Heart left ventricle (tissue), 16 donors: ENCODE data around the gene ARIH1. TPM values are rescaled to one million over a fixed set of nuclear protein-coding genes. Genes with fewer than 3 reads are reported as not detected.
A peak's percentile ranks its signal among the peaks of the same experiment; 100 is the strongest.
"Not testable (repeated sequence)": the region's sequence is repeated elsewhere in the genome, so short reads cannot be mapped to it uniquely, and the experiment has no call there.

Experiments used
- ATAC-seq, 4 donors: fragments of 200-7000 bp; cut with Tn5 transposase; one replicate each; pipeline ENCODE4 v1.9.1; 2020 to 2022; ENCODE audit warnings: moderate library complexity in 4 of 4, mild to moderate bottlenecking in 3 of 4, moderate number of reproducible peaks in 1 of 4
- DNase-seq, 5 donors: peaks; one replicate each; pipeline ENCODE4 v3.0.0-alpha.2; 2020
- H3K27ac ChIP-seq, 12 donors: fragments of 200-600 bp; sonication (generic) in 4 of 12; one replicate each; pipeline versions ENCODE4 v1.5.0 to v1.8.0; 2016 to 2022; ENCODE audit warnings: mild to moderate bottlenecking in 2 of 12
- H3K27me3 ChIP-seq, 9 donors: fragments of 200-600 bp; sonication (generic) in 2 of 9; one replicate each; pipeline versions ENCODE4 v1.5.1 to v1.8.0; 2016 to 2022; ENCODE audit warnings: mild to moderate bottlenecking in 3 of 9
- H3K36me3 ChIP-seq, 9 donors: fragments of 200-600 bp; sonication (generic) in 2 of 9; one replicate each; pipeline versions ENCODE4 v1.5.0 to v1.8.0; 2018 to 2022; ENCODE audit warnings: mild to moderate bottlenecking in 2 of 9
- H3K4me1 ChIP-seq, 12 donors: fragments of 200-600 bp; sonication (generic) in 4 of 12; one replicate each; pipeline versions ENCODE4 v1.5.0 to v1.8.0; 2016 to 2022; ENCODE audit warnings: mild to moderate bottlenecking in 3 of 12
- H3K4me3 ChIP-seq, 12 donors: fragments of 200-600 bp; sonication (generic) in 4 of 12; one replicate each; pipeline versions ENCODE4 v1.5.0 to v1.8.0; 2017 to 2022; ENCODE audit warnings: mild to moderate bottlenecking in 9 of 12, moderate library complexity in 4 of 12
- H3K9me3 ChIP-seq, 12 donors: fragments of 200-600 bp; sonication (generic) in 4 of 12; one replicate each; pipeline versions ENCODE4 v1.5.0 to v1.8.0; 2016 to 2022; ENCODE audit warnings: mild to moderate bottlenecking in 1 of 12
- CTCF ChIP-seq, 12 donors: fragments of 200-600 bp; sonication (generic) in 4 of 12; IDR thresholded peaks; one replicate each; pipeline versions ENCODE4 v1.5.0 to v1.8.0; 2018 to 2022; ENCODE audit warnings: antibody characterized with exemption in 12 of 12, mild to moderate bottlenecking in 5 of 12
- POLR2A ChIP-seq, 2 donors: fragments of 450-650 bp; IDR thresholded peaks; one replicate each; pipeline ENCODE4 v1.6.1; 2017; ENCODE audit warnings: antibody characterized with exemption in 2 of 2, mild to moderate bottlenecking in 2 of 2, moderate library complexity in 2 of 2
- WGBS, 4 donors: extraction: QIAGEN DNeasy Blood & Tissue Kit in 2 of 4; methylation state at CpG; one replicate each; pipeline versions ENCODE4 v1.1.5 to v1.1.7; 2013 to 2018; 5-methylcytosine and 5-hydroxymethylcytosine counted together
- intact Hi-C, 10 donors: fragments of 100-400 bp; cut with DNase I; formaldehyde crosslinking; loops; one replicate each; pipeline versions ENCODE4 v1.11.1 to v1.14.2; 2022
- polyA plus RNA-seq, 2 donors: library from polyadenylated mRNA; stranded (reverse); fragments of 200-250 nt; gene quantifications; one replicate each; pipeline ENCODE4 v1.2.3, GENCODE V29; 2013
- total RNA-seq, 9 donors: library from RNA; depleted of rRNA in 2 of 9; stranded (reverse); fragments of >200 nt in 2 of 9; fragmentation: NEBNext Ultra II Directional in 3 of 9; extraction: Animal tissue kit (Norgen Biotek cat#: 25700) in 3 of 9; gene quantifications; one replicate each; pipeline versions ENCODE4 v1.1.0 to v1.2.4, GENCODE V29; 2016 to 2023
- donor health status: ischemic (EF 13 %, LVEDD 7.1; RV severe dilation, severe dysfunction).
- donor health status: healthy with polysubstance abuse.
- donor health status: DM: no; HTN: yes; CAD: no.
- donor health status: DM: no; HTN: no; CAD: no.
- donor health status: ischemic (EF 25% LVEDD 6.9; RV normal size, moderate dysfunction).
- donor health status: ischemic (EF 25% LVEDD 5.7; RV mildly dilated, moderate dysfunction).
- donor health status: healthy.
- donor health status: DM: yes; HTN: yes; CAD: no.
- donor health status: ischemic (EF 35%, LVEDD 5.7; RV mildly dilated, moderate dysfunction).
- donor health status: nonischemic (EF 11% LVEDD 7.7; RV severe dilation, severe dysfunction).
- donor health status: DM: yes; HTN: yes; CAD: no.
- donor health status: PGD.
- donor health status: ischemic (EF 29% LVEDD 5.4; RV normal size, mild dysfunction).
- donor health status: nonischemic (EF 23%, LVEDD 6.1; RV moderate dilation, normal function).

Gene ARIH1
- total and polyA plus RNA-seq, 11 donors = 25.3 to 217 (median 158) TPM

DNA sequence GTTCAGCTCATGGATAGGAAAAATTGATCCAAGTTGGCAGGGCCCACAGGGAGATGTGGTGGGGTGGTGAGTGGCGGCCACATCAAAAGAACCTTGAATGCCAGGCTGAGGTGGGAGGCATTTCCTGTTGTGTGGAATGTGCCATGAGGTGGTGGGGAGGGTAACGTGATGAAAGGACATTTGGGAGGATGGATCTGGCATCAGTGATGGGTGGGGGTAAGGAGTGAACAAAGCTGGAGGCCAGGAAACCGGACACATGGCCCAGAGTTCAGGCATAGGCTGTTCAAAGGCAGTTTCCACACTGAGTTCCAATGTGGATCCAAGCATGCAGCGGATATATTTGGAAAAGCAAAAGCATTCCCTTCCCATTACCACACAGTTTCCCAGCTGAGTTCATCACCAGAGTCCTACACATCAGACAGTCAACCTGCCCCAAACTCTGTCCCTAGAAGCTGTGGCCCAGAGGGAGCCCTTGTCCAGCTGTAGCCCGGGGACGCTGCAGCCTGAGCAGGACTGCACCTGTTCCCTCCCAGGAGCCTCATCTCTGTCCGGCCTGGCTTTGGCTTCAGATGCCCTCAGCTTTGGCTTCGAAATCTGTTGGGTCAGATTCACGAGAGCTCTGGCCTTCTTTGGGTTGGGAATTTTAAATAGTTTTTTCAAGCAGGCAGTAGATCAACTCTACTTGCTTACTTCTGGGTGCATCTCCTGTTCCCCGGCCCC, 142.5 kb downstream of the ARIH1 start:
- no peak overlapping the region for H3K27ac ChIP-seq
- WGBS, 4 donors = 83 to 89% (median 85%) methylated on average over 8 to 10 of the region's 10 CpGs
- H3K36me3 ChIP-seq = no peaks in the 10 kb centered on the region
- intact Hi-C loops = no loop called here
- no peak overlapping the region for H3K4me3 ChIP-seq
- TF ChIP-seq CTCF (IDR thresholded peaks at IDR 0.05) = no peak
- TF ChIP-seq POLR2A (IDR thresholded peaks at IDR 0.05) = no peak
- no peak for DNase-seq
- ATAC-seq = no peak
- no peaks in the 10 kb centered on the region for H3K9me3 ChIP-seq
- no peaks in the 10 kb centered on the region for H3K27me3 ChIP-seq
- peaks cover 0 to 7% (median 0%) of the 10 kb centered on the region in 12 donors for H3K4me1 ChIP-seq

GRCh38 chr15:72623854-72624253, 149.7 kb downstream of the ARIH1 start:
- H3K27ac ChIP-seq, H3K36me3 ChIP-seq, H3K4me3 ChIP-seq, DNase-seq, H3K9me3 ChIP-seq, ATAC-seq, H3K4me1 ChIP-seq, H3K27me3 ChIP-seq, intact Hi-C loops: not testable (repeated sequence)
- WGBS, 4 donors = 84 to 93% (median 89%) methylated on average over 4 of the region's 4 CpGs

DNA sequence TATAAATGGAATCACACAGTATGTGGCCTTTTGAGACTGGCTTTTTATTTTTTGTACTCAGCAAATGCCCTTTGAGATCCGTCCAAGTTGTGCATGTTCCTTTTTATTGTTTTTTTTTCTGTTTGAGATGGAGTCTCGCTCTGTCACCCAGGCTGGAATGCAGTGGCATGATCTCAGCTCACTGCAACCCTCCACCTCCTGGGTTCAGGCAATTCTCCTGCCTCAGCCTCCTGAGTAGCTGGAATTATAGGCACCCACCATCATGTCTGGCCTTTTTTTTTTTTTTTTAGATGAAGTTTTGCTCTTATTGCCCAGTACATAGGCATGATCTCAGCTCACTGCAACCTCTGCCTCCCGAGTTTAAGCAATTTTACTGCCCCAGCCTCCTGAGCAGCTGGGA, 152.0 kb downstream of the ARIH1 start:
- H3K27ac ChIP-seq, H3K36me3 ChIP-seq, intact Hi-C loops: not testable (repeated sequence)

DNA sequence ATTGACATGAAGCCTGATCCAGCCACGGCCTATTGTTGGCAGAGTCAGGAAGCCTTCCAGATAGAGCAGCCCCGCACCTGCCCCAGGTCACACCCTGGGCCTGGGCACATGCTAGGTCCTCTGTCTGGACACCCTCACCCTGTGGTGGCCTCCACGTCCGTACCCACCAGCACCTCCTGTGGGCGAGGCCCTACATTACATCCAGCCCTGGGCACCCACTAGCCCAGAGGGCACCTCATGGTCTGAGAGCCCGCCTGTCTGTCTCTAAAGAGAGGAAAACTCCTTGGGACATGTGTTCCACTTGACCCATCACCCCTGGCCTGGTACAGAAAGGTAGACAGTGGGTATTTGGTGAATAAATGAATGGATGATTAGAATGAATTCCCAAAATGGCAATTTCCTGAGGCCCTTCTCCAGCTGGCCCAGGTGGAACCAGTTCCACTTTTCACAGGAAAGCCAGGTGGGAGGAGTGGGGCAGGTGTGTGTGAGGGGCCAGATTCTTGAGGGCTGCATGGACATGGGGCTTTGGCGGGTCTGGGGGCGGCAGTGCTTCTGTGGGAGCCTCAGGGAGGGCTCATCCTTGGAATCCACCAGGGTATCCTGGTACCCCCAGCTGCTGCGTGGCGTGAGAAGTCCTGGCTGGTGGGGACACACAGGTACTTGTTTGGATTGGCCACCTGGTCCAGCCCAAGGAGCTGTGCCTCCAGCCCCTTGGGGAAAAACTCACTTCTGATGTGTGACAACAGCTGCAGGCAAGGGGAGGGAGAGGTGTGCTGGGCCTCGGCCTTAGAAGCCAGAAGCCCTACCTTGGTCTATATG, 154.3 kb downstream of the ARIH1 start:
- WGBS, 4 donors = 89 to 95% (median 91%) methylated on average over 5 to 11 of the region's 11 CpGs
- H3K36me3 ChIP-seq, H3K9me3 ChIP-seq, intact Hi-C loops, H3K27ac ChIP-seq, H3K4me3 ChIP-seq, H3K27me3 ChIP-seq, ATAC-seq, H3K4me1 ChIP-seq: not testable (repeated sequence)
- peak in 1 of 5 donors; percentile 6 for DNase-seq
- TF ChIP-seq CTCF (IDR thresholded peaks at IDR 0.05) = peak in 1 of 12 donors; percentile 13

More for the DNA sequence above, 152.0 kb downstream of the ARIH1 start:
- not testable (repeated sequence) for H3K27me3 ChIP-seq, H3K4me3 ChIP-seq, H3K9me3 ChIP-seq, H3K4me1 ChIP-seq, ATAC-seq, DNase-seq
- 66 to 79% (median 75%) methylated on average over 3 of the region's 3 CpGs for WGBS, 4 donors

DNA sequence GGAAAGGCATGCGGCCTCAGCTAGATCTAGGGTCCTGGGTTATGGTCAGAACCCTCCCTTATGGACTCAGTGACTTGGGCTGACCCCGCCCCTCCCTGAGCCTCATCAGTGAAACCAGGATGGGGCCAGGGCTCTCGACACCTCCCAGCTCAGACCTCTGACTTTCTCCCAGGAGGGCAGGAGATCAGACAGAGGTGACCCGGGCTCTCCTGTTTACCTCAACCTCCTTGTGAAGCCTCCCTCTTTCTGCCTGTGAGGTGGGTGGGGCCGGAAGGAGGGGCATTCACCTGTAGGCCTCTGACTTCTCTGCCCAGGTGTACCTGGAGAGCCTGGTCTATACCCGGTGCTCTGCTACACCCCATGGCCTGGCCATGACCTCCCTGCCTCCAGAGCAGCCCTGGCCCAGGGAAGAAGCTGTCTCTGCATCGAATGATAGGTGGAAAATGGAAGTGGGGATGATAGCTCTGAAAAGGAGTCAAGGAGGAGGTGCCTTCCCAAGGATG, 155.0 kb downstream of the ARIH1 start:
- DNase-seq, H3K4me1 ChIP-seq, H3K27ac ChIP-seq, H3K27me3 ChIP-seq, H3K9me3 ChIP-seq, H3K4me3 ChIP-seq, ATAC-seq, H3K36me3 ChIP-seq, intact Hi-C loops: not testable (repeated sequence)
- WGBS, 4 donors = 75 to 82% (median 78%) methylated on average over 7 of the region's 7 CpGs

DNA sequence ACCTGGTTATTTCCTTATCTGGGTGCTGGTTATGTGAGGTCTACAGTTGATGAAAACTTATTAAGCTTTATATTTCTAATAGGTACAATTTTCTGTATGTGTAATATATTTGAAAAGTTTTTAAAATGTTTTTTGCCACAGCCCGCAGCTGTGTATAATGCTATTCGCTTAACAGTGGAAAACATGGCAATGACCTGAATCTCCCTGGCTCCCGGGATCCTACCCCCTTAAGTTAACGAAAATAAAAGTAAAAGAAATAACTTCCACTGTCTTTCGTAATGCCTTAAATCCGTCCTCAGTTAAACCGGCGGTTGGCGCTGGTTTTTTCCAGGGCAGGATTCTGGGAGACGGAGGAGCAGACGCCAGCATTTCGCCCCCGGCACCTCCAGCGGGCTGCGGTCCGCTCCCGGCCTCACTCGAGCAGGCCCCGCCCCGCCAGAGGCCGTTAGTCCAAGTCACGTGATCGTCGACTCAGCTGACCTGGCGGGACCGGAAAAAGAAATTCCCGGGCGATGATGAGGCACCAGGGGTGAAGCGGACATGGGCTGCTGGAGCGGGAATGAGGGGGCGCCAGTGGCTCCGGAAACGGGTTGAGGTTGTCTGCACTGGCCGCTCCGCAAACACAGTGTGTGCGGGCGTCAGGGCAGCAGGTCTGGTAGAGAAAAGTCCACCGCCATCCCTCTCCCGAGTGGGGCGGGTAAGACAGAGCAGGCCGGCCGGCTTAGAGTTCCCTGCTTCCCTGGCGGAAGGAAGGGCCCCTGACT, 162.6 kb downstream of the ARIH1 start:
- intact Hi-C loops, H3K4me1 ChIP-seq, H3K27me3 ChIP-seq, H3K9me3 ChIP-seq, H3K36me3 ChIP-seq: not testable (repeated sequence)
- ATAC-seq = peak; percentile 91 to 95 (median 91)
- 1 to 20% (median 2%) methylated on average over 5 to 24 of the region's 43 CpGs; no CpG with 5 or more reads in 1 of the 4 donors for WGBS, 4 donors
- peak overlapping the region in 11 of 12 donors; percentile 13 to 57 (median 40) for H3K4me3 ChIP-seq
- H3K27ac ChIP-seq = peak overlapping the region in 1 of 12 donors; percentile 42
- DNase-seq = peak; percentile 78 to 84 (median 80)

DNA sequence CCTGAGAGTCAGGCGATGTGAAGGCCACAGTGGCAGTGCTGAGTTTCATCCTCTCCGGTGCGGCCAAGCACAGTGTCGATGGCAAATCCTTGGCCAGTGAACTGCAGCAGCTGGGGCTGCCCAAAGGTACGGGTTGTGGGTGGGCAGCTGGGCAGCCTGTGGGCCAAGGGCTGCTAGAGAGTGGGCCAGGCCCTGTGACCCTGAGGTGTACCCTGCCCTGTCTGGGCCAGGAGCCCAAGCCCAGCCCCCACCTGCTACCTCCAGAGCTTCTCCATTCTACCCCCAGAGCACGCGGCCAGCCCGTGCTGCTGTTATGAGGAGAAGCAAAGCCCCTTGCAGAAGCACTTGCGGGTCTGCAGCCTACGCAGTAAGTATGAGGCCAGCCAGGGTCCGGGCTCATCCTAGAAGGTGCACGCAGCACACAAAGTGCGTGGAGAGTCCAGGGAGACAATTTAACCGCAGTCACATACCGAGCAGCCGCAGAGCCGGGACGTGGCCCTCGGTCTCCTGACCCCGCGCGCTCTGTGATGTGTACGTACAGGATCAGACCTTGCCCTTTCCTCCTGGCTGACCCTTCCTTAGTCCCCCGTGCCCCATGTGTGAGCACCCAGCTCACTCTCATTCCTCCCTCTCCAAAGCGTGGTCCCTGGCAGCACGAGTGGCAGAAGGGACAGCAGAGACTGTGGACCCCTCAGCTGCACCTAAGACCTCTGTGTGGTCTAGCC, 165.8 kb downstream of the ARIH1 start:
- no CpG with 5 or more reads among the region's 26 CpGs for WGBS, 4 donors
- H3K27me3 ChIP-seq, ATAC-seq, H3K27ac ChIP-seq, DNase-seq, H3K9me3 ChIP-seq, intact Hi-C loops, H3K4me3 ChIP-seq, H3K36me3 ChIP-seq, H3K4me1 ChIP-seq: not testable (repeated sequence)

- intact Hi-C loops, H3K36me3 ChIP-seq, H3K4me3 ChIP-seq, H3K4me1 ChIP-seq, H3K27me3 ChIP-seq, H3K27ac ChIP-seq, DNase-seq, H3K9me3 ChIP-seq, ATAC-seq: not testable (repeated sequence)
- WGBS, 4 donors = no CpG with 5 or more reads among the region's 2 CpGs
Observed at GRCh38 chr15:72642271-72642670, 168.1 kb downstream of the ARIH1 start.
